ENCODE data around the gene VPS29.

VPS29 gene

DNA sequence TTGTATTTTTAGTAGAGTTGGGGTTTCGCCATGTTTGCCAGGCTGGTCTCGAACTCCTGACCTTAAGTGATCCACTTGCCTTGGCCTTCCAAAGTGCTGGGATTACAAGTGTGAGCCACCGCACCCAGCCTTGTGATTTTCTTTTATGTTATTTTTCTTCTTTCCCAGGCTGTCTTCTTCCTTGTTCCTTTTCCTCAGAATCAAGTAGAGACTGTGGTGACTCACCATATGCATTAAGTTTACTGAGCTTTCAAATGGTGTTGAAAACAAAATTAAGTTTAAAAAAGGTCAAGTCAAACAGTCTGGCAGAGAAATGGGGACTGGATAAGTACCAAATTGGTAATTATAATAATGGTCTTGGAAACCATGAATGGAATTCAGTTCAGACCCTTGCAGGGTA lies 57.5 kb downstream of the VPS29 start:
- DNase-seq, result no peak

All from activated gamma-delta T cell (primary cell).